Chondrocyte (in vitro differentiated cells): ENCODE data around the gene ATP5PO. TPM values are rescaled to one million over a fixed set of nuclear protein-coding genes. Genes with fewer than 3 reads are reported as not detected.

Experiments used
- DNase-seq: peaks from one replicate; pipeline ENCODE4 v3.0.0; 2021; ENCODE audit warnings: mixed read lengths, low spot score
- H3K27ac Mint-ChIP-seq: one replicate; pipeline ENCODE4 v1.8.0; 2021; ENCODE audit warnings: mild to moderate bottlenecking, moderate library complexity, mixed read lengths; ENCODE audit not compliant: unreplicated experiment
- H3K27me3 Mint-ChIP-seq: 2 replicates; pipeline ENCODE4 v1.8.0; 2021; ENCODE audit warnings: low read depth, mixed read lengths
- H3K36me3 Mint-ChIP-seq: 2 replicates; pipeline ENCODE4 v1.8.0; 2021; ENCODE audit warnings: low read depth, mixed read lengths
- H3K4me1 Mint-ChIP-seq: 2 replicates; pipeline ENCODE4 v1.8.0; 2021; ENCODE audit warnings: low read depth, mild to moderate bottlenecking, mixed read lengths
- H3K4me3 Mint-ChIP-seq: one replicate; pipeline ENCODE4 v1.8.0; 2021; ENCODE audit warnings: mild to moderate bottlenecking, moderate library complexity, mixed read lengths; ENCODE audit not compliant: unreplicated experiment
- H3K9me3 Mint-ChIP-seq: 2 replicates; pipeline ENCODE4 v1.8.0; 2021; ENCODE audit warnings: low read depth, mixed read lengths
- CTCF ChIP-seq: fragments of 200-600 bp; sonication (generic); IDR thresholded peaks from 2 replicates; pipeline ENCODE4 v1.5.0; 2021; ENCODE audit warnings: antibody characterized with exemption, mild to moderate bottlenecking, moderate library complexity
- total RNA-seq: library from RNA; stranded (reverse); gene quantifications from 3 replicates; pipeline ENCODE4 v1.2.1, GENCODE V29; 2021

Gene ATP5PO
- total RNA-seq, 1 donor from 2014 or later, result 129 TPM

GRCh38 chr21:33898586-33898985 is 17.0 kb downstream of the ATP5PO start:
- peaks cover 31% of the 10 kb centered on the region for H3K4me1 Mint-ChIP-seq
- no peak overlapping the region for H3K4me3 Mint-ChIP-seq
- H3K27ac Mint-ChIP-seq, result peak overlapping the region; percentile 36
- DNase-seq, result no peak
- H3K9me3 Mint-ChIP-seq, result no peaks in the 10 kb centered on the region
- peaks cover 12% of the 10 kb centered on the region for H3K36me3 Mint-ChIP-seq
- TF ChIP-seq CTCF, result no peak
- H3K27me3 Mint-ChIP-seq, result no peaks in the 10 kb centered on the region

- DNase-seq, result no peak
- peaks cover 31% of the 10 kb centered on the region for H3K4me1 Mint-ChIP-seq
- H3K27ac Mint-ChIP-seq, result no peak overlapping the region
- no peaks in the 10 kb centered on the region for H3K27me3 Mint-ChIP-seq
- no peak overlapping the region for H3K4me3 Mint-ChIP-seq
- peaks cover 8% of the 10 kb centered on the region for H3K36me3 Mint-ChIP-seq
- no peak for TF ChIP-seq CTCF
- H3K9me3 Mint-ChIP-seq, result no peaks in the 10 kb centered on the region
Measured at GRCh38 chr21:33897739-33898138, 17.9 kb downstream of the ATP5PO start.

GRCh38 chr21:33897098-33897497 is 18.5 kb downstream of the ATP5PO start:
- H3K27me3 Mint-ChIP-seq, result no peaks in the 10 kb centered on the region
- DNase-seq, result no peak
- no peak for TF ChIP-seq CTCF
- H3K4me1 Mint-ChIP-seq, result peaks cover 31% of the 10 kb centered on the region
- peaks cover 3% of the 10 kb centered on the region for H3K36me3 Mint-ChIP-seq
- no peak overlapping the region for H3K27ac Mint-ChIP-seq
- H3K4me3 Mint-ChIP-seq, result no peak overlapping the region
- H3K9me3 Mint-ChIP-seq, result no peaks in the 10 kb centered on the region

- H3K4me3 Mint-ChIP-seq, result no peak overlapping the region
- peaks cover 30% of the 10 kb centered on the region for H3K4me1 Mint-ChIP-seq
- TF ChIP-seq CTCF, result no peak
- H3K27me3 Mint-ChIP-seq, result no peaks in the 10 kb centered on the region
- no peak for DNase-seq
- H3K27ac Mint-ChIP-seq, result no peak overlapping the region
- no peaks in the 10 kb centered on the region for H3K9me3 Mint-ChIP-seq
- H3K36me3 Mint-ChIP-seq, result peaks cover 2% of the 10 kb centered on the region
Measured at GRCh38 chr21:33896691-33897090, 18.9 kb downstream of the ATP5PO start.

GRCh38 chr21:33895356-33895755 is 20.2 kb downstream of the ATP5PO start:
- Mint-ChIP-seq H3K9me3 (no peaks in the 10 kb centered on the region), H3K4me1 (peaks cover 27% of the 10 kb centered on the region), H3K27ac (no peak overlapping the region), H3K27me3 (no peaks in the 10 kb centered on the region), H3K36me3 (no peaks in the 10 kb centered on the region), H3K4me3 (no peak overlapping the region)
- no peak for DNase-seq
- TF ChIP-seq CTCF, result no peak
